ENCODE data around the gene KRT39.

- no peak for TF ChIP-seq POLR2A (IDR thresholded peaks at IDR 0.05; ENCODE audit: low read depth, low read length)
- TF ChIP-seq POLR2AphosphoS5 (IDR thresholded peaks at IDR 0.05; ENCODE audit: low read depth, low read length): no peak
- no peak for TF ChIP-seq TAF1 (IDR thresholded peaks at IDR 0.05; ENCODE audit: borderline replicate concordance, low read depth, low read length)
Measured at GRCh38 chr17:41003926-41004325, 37.2 kb upstream of the KRT39 start.

Measured in GM12892 (cell line).